ENCODE data around the gene BMERB1.

DNA sequence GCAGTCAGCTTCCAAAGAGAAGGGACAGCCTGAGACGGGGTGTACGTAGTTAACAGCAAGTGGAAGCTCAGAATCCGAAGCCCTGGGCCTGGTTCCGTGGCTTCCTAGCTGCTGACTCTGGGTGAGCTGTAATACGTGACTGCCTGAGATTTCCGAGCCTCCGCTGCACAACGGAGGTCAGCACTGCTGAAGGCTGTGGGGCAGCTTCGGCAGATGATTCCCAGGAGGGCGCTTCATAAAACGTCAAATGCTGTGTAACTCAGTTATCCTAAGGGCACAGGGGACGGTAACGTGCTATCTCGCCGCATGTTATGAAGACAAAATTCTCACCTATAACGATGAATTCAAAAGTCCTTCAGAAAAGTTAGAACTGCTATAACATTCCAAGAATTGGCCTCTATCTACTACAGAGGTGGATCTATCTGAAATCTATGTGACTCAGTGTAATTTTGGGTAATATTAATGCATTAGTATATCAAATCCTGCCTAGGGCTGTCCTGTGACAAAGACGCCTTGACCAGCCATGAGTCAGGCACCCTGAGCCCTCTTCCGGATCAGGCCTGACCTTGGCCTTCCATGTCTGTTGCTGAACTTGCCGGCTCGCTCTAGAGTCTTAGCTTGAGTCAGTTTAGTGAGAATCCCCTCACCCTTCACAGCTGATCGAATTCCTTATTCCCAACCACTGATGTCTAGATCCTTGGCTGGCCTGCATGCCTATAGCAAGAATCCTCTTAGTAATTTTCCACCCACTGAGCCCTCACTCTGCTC lies 165.1 kb downstream of the BMERB1 start:
- TF ChIP-seq, protein P1, sequence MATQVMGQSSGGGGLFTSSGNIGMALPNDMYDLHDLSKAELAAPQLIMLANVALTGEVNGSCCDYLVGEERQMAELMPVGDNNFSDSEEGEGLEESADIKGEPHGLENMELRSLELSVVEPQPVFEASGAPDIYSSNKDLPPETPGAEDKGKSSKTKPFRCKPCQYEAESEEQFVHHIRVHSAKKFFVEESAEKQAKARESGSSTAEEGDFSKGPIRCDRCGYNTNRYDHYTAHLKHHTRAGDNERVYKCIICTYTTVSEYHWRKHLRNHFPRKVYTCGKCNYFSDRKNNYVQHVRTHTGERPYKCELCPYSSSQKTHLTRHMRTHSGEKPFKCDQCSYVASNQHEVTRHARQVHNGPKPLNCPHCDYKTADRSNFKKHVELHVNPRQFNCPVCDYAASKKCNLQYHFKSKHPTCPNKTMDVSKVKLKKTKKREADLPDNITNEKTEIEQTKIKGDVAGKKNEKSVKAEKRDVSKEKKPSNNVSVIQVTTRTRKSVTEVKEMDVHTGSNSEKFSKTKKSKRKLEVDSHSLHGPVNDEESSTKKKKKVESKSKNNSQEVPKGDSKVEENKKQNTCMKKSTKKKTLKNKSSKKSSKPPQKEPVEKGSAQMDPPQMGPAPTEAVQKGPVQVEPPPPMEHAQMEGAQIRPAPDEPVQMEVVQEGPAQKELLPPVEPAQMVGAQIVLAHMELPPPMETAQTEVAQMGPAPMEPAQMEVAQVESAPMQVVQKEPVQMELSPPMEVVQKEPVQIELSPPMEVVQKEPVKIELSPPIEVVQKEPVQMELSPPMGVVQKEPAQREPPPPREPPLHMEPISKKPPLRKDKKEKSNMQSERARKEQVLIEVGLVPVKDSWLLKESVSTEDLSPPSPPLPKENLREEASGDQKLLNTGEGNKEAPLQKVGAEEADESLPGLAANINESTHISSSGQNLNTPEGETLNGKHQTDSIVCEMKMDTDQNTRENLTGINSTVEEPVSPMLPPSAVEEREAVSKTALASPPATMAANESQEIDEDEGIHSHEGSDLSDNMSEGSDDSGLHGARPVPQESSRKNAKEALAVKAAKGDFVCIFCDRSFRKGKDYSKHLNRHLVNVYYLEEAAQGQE (IDR thresholded peaks at IDR 0.05; ENCODE audit: insufficient read depth in 1 of 2, low read depth in 2 of 2, low read length in 1 of 2), result no peak
- TF ChIP-seq, protein P2, sequence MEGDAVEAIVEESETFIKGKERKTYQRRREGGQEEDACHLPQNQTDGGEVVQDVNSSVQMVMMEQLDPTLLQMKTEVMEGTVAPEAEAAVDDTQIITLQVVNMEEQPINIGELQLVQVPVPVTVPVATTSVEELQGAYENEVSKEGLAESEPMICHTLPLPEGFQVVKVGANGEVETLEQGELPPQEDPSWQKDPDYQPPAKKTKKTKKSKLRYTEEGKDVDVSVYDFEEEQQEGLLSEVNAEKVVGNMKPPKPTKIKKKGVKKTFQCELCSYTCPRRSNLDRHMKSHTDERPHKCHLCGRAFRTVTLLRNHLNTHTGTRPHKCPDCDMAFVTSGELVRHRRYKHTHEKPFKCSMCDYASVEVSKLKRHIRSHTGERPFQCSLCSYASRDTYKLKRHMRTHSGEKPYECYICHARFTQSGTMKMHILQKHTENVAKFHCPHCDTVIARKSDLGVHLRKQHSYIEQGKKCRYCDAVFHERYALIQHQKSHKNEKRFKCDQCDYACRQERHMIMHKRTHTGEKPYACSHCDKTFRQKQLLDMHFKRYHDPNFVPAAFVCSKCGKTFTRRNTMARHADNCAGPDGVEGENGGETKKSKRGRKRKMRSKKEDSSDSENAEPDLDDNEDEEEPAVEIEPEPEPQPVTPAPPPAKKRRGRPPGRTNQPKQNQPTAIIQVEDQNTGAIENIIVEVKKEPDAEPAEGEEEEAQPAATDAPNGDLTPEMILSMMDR (IDR thresholded peaks at IDR 0.05), result no peak
- no peak for TF ChIP-seq SIN3A (IDR thresholded peaks at IDR 0.05; ENCODE audit: borderline replicate concordance, insufficient read depth, low read depth, low read length)
- no peak for TF ChIP-seq TCF7L2 (IDR thresholded peaks at IDR 0.05; ENCODE audit: low read depth, low read length)
